BJ (cell line): ENCODE measurements around the gene LMAN1L. TPM values are rescaled to one million over a fixed set of nuclear protein-coding genes. Genes with fewer than 3 reads are reported as not detected.

Source experiments
- CTCF ChIA-PET: fragments of 350-600 bp; formaldehyde crosslinking; extraction: SDS; loops from one replicate; lab custom pipeline; 2021; ENCODE audit warnings: antibody characterized with exemption, inconsistent platforms; lab: Yijun Ruan, JAX
- POLR2A ChIA-PET: fragments of 300-600 bp; sonication (Branson Sonifier 250); formaldehyde crosslinking; extraction: SDS; loops from one replicate; lab custom pipeline; 2021; ENCODE audit warnings: antibody characterized with exemption; lab: Charles Lee
- DNase-seq: peaks from one replicate; pipeline ENCODE4 v3.0.0-alpha.2; 2011; ENCODE audit warnings: low read depth
- H3K27me3 ChIP-seq: 2 replicates; pipeline ENCODE4 v1.6.0; 2011; ENCODE audit warnings: low read length; ENCODE audit not compliant: control insufficient read depth, insufficient read depth
- H3K36me3 ChIP-seq: 2 replicates; pipeline ENCODE4 v1.5.1; 2011; ENCODE audit warnings: low read length; ENCODE audit not compliant: control insufficient read depth, insufficient read depth
- H3K4me3 ChIP-seq: 2 replicates; pipeline ENCODE4 v1.5.1; 2011; ENCODE audit warnings: low read depth, mild to moderate bottlenecking, control low read depth, low read length
- polyA plus RNA-seq: library from polyadenylated mRNA; depleted of rRNA; stranded (reverse); fragments of >200 nt; gene quantifications from 2 replicates; pipeline ENCODE4 v1.2.3, GENCODE V29; 2011
- TF ChIP-seq, protein P1 (sequence below): IDR thresholded peaks from 2 replicates; pipeline ENCODE4 v1.5.1; 2011; ENCODE audit warnings: low read depth, mild to moderate bottlenecking, control low read depth, inconsistent platforms, low read length, moderate library complexity; ENCODE audit not compliant: insufficient read depth

Gene LMAN1L
- polyA plus RNA-seq, 1 experiment: not detected

DNA sequence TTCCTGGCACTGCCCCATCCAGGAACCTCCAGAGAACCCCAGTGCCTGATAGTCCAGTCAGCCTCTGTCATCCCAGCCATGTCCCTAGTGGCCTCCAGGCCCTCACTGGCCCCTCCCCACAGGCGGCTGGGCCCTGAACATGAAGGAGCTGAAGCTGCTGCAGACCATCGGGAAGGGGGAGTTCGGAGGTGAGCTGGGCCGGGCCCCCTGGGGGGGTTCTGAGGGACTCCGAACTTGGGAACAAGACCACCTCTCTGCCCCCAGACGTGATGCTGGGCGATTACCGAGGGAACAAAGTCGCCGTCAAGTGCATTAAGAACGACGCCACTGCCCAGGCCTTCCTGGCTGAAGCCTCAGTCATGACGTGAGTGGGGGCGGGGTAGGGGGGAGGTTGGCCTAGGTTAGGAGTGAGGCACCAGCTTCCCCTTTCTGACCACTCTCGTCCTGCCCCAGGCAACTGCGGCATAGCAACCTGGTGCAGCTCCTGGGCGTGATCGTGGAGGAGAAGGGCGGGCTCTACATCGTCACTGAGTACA is 12.0 kb upstream of the LMAN1L start:
- CTCF ChIA-PET: interaction anchor here (0.7 to 3.7 kb wide), 11 partner anchors 9 to 429 kb away, joined by 3 to 31 read pairs (median 7); partner anchors contain the start of gene CSK
- POLR2A ChIA-PET: no interaction called here
- DNase-seq: no peak
- TF ChIP-seq, protein P1, sequence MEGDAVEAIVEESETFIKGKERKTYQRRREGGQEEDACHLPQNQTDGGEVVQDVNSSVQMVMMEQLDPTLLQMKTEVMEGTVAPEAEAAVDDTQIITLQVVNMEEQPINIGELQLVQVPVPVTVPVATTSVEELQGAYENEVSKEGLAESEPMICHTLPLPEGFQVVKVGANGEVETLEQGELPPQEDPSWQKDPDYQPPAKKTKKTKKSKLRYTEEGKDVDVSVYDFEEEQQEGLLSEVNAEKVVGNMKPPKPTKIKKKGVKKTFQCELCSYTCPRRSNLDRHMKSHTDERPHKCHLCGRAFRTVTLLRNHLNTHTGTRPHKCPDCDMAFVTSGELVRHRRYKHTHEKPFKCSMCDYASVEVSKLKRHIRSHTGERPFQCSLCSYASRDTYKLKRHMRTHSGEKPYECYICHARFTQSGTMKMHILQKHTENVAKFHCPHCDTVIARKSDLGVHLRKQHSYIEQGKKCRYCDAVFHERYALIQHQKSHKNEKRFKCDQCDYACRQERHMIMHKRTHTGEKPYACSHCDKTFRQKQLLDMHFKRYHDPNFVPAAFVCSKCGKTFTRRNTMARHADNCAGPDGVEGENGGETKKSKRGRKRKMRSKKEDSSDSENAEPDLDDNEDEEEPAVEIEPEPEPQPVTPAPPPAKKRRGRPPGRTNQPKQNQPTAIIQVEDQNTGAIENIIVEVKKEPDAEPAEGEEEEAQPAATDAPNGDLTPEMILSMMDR: no peak
- H3K27me3 ChIP-seq: no peaks in the 10 kb centered on the region
- H3K4me3 ChIP-seq: no peak overlapping the region
- peaks cover 30% of the 10 kb centered on the region for H3K36me3 ChIP-seq

DNA sequence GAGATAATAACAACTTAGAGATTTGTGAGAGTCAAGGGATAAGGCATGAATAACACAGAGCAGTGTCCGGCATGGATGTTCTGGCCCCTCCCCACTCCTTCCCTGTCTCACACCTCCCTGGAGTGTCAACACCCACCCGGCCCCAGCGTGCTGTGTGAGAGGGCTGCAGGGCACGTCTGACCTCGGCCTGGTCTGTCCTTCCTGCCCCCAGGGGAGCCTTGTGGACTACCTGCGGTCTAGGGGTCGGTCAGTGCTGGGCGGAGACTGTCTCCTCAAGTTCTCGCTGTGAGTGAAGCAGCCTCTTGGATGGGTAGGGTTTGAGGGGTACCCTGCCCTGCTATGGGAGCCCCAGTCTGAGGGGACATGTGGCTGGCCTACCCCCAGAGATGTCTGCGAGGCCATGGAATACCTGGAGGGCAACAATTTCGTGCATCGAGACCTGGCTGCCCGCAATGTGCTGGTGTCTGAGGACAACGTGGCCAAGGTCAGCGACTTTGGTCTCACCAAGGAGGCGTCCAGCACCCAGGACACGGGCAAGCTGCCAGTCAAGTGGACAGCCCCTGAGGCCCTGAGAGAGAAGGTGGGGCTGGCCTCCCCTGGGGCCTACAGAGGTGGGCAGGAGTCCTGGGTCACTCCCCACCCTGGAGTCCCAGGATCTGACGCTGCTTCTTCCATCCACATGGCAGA is 11.2 kb upstream of the LMAN1L start:
- ChIA-PET POLR2A (interaction anchor here (0.5 kb wide), 1 partner anchor 100 kb away, joined by 5 read pairs; no protein-coding TSS in a partner anchor), CTCF (interaction anchor here (0.9 to 3.7 kb wide), 6 partner anchors 8 to 160 kb away, joined by 3 to 31 read pairs (median 20); partner anchors contain the start of gene CSK)
- TF ChIP-seq, protein P1: no peak
- DNase-seq: no peak
- Histone ChIP-seq H3K4me3 (no peak overlapping the region), H3K27me3 (no peaks in the 10 kb centered on the region), H3K36me3 (peaks cover 30% of the 10 kb centered on the region)

DNA sequence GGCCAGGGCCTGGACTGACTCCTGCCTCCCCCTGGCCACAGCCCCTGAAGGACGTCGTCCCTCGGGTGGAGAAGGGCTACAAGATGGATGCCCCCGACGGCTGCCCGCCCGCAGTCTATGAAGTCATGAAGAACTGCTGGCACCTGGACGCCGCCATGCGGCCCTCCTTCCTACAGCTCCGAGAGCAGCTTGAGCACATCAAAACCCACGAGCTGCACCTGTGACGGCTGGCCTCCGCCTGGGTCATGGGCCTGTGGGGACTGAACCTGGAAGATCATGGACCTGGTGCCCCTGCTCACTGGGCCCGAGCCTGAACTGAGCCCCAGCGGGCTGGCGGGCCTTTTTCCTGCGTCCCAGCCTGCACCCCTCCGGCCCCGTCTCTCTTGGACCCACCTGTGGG is 10.3 kb upstream of the LMAN1L start:
- TF ChIP-seq, protein P1: no peak
- H3K27me3 ChIP-seq: no peaks in the 10 kb centered on the region
- no peak for DNase-seq
- H3K4me3 ChIP-seq: no peak overlapping the region
- ChIA-PET CTCF (interaction anchor here (3.7 kb wide), 1 partner anchor 32 kb away, joined by 31 read pairs; no protein-coding TSS in a partner anchor), POLR2A (no interaction called here)
- H3K36me3 ChIP-seq: peaks cover 30% of the 10 kb centered on the region

DNA sequence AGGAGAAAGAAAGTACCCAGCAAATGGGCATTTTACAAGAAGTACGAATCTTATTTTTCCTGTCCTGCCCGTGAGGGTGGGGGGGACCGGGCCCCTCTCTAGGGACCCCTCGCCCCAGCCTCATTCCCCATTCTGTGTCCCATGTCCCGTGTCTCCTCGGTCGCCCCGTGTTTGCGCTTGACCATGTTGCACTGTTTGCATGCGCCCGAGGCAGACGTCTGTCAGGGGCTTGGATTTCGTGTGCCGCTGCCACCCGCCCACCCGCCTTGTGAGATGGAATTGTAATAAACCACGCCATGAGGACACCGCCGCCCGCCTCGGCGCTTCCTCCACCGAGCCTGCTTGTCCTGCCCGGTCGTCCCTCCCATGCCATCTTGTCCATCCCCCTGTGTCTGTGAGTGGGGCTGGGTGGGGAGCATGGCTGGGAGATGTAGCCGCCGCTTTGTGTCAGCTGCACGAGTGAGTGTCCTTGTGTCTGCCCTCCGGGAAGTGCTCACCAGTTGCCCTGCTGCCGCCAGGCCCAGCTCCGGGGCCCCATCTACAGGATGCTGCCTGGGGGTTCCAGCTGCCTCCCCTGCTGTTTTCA is 9.7 kb upstream of the LMAN1L start:
- DNase-seq: no peak
- Histone ChIP-seq H3K27me3 (no peaks in the 10 kb centered on the region), H3K36me3 (peaks cover 30% of the 10 kb centered on the region), H3K4me3 (no peak overlapping the region)
- ChIA-PET CTCF (no interaction called here), POLR2A (no interaction called here)
- TF ChIP-seq, protein P1: no peak

DNA sequence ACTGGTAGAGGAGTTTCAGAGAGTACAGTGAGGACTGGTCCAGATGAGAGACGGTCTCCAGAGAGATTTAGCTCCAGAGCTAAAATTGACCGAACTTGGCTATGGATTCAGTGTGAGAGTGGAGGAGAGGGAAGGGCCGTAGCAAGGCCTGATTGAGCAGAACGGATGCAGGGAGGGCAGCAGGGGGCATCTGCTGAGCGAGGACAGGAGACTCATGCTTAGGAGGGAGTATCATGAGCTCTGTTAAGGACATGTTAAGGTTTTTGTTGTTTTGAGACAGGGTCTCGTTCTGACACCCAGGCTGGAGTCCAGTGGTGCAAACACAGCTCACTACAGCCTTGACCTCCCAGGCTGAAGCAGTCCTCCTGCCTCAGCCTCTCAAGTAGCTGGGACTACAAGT is 7.7 kb upstream of the LMAN1L start:
- ChIA-PET POLR2A (no interaction called here), CTCF (interaction anchor here (1.0 to 1.9 kb wide), 7 partner anchors 10 to 97 kb away, joined by 3 to 7 read pairs (median 4); no protein-coding TSS in a partner anchor)
- TF ChIP-seq, protein P1: no peak
- DNase-seq: no peak
- Histone ChIP-seq H3K4me3 (no peak overlapping the region), H3K27me3 (no peaks in the 10 kb centered on the region), H3K36me3 (peaks cover 24% of the 10 kb centered on the region)
